Spleen (tissue), 7 donors: Measurements from ENCODE around the gene MATK.

Experiments used
- POLR2A ChIP-seq, 3 donors: fragments of 450-650 bp; IDR thresholded peaks; one replicate each; pipeline ENCODE4 v1.5.1; 2017; ENCODE audit warnings: antibody characterized with exemption in 3 of 3, mild to moderate bottlenecking in 1 of 3
- TF ChIP-seq, protein P1 (sequence below), 11 experiments: fragments of 200-600 bp in 7 of 11; fragments of 450-650 bp in 4 of 11; sonication (generic) in 4 of 11; IDR thresholded peaks in 8 of 11; conservative IDR thresholded peaks in 3 of 11; 1 replicate in 7 of 11; 2 replicates in 4 of 11; pipeline versions ENCODE4 v1.4.0 to v1.8.0; 2016 to 2021; ENCODE audit warnings: antibody characterized with exemption in 11 of 11, inconsistent platforms in 4 of 11, mild to moderate bottlenecking in 1 of 11
- donor health status: DM: no; HTN: no; CAD: no; lungs with moderate emphysema.
- donor health status: DM: no; HTN: no; CAD: no.
- donor health status: DM: no; HTN: no; CAD: no.

DNA sequence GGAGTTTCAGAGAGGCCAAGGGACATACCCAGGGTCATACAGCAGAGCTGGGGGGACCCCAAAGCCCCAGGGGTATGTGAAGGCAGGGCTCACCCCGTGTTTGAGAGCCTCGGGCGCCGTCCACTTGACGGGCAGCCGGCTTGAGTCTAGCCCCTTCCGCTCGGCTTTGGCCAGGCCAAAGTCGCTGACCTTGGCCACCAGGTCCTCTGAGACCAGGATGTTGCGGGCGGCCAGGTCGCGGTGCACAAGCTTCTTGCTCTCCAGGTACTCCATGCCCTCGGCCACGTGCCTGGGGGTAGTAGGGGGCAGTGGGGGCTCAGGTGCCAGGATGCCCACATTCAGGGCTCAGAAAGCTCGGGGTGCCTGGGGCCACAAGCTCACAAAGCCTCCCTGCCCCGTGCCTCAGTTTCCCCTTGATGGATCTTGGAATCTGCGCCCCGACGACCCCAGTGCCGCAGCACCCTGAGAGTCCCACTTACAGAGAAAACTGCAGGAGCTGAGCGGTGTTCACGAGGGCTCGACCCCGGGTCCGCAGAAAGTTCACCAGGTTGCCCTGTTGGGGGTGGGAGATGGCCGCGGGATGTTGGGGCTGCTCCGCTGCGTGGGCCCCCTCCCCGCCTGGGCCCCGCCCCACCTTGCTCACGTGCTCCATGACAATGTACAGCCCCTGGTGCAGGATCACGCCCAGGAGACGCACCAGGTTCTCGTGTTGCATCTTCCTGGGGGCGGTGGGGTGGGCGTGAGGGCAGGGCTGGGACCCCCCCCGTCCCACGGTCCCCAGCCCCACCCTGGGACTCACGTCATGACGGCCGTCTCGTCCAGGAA is 7.1 kb downstream of the MATK start:
- TF ChIP-seq POLR2A (IDR thresholded peaks at IDR 0.05): no peak
- TF ChIP-seq, protein P1, sequence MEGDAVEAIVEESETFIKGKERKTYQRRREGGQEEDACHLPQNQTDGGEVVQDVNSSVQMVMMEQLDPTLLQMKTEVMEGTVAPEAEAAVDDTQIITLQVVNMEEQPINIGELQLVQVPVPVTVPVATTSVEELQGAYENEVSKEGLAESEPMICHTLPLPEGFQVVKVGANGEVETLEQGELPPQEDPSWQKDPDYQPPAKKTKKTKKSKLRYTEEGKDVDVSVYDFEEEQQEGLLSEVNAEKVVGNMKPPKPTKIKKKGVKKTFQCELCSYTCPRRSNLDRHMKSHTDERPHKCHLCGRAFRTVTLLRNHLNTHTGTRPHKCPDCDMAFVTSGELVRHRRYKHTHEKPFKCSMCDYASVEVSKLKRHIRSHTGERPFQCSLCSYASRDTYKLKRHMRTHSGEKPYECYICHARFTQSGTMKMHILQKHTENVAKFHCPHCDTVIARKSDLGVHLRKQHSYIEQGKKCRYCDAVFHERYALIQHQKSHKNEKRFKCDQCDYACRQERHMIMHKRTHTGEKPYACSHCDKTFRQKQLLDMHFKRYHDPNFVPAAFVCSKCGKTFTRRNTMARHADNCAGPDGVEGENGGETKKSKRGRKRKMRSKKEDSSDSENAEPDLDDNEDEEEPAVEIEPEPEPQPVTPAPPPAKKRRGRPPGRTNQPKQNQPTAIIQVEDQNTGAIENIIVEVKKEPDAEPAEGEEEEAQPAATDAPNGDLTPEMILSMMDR (IDR thresholded peaks at IDR 0.05 in 8 of 11, conservative IDR thresholded peaks at IDR 0.05 in 3 of 11): no peak
